Neutrophil (primary cell): ENCODE measurements around the gene CRYGA.
A peak's percentile ranks its signal among the peaks of the same experiment; 100 is the strongest.
"Not testable (repeated sequence)": the region's sequence is repeated elsewhere in the genome, so short reads cannot be mapped to it uniquely, and the experiment has no call there.

Experiments
- H3K27ac ChIP-seq: fragments of 200-600 bp; sonication (generic); 2 replicates; pipeline ENCODE4 v1.5.1; 2016; ENCODE audit warnings: mild to moderate bottlenecking, moderate library complexity
- H3K27me3 ChIP-seq: fragments of 200-600 bp; sonication (generic); 2 replicates; pipeline ENCODE4 v1.6.0; 2016; ENCODE audit warnings: mild to moderate bottlenecking
- H3K36me3 ChIP-seq: fragments of 200-600 bp; sonication (generic); 2 replicates; pipeline ENCODE4 v1.5.1; 2017
- H3K4me1 ChIP-seq, 2 experiments: fragments of 200-600 bp in 1 of 2; sonication (generic) in 1 of 2; 1 replicate in 1 of 2; 2 replicates in 1 of 2; pipeline versions ENCODE4 v1.5.1 to v1.6.1; 2013 to 2016; ENCODE audit warnings: low read depth in 1 of 2, low read length in 1 of 2, mild to moderate bottlenecking in 1 of 2, moderate library complexity in 1 of 2; ENCODE audit not compliant: control insufficient read depth in 1 of 2, insufficient read depth in 1 of 2
- H3K4me3 ChIP-seq, 2 experiments: fragments of 200-600 bp in 1 of 2; sonication (generic) in 1 of 2; 1 replicate in 1 of 2; 2 replicates in 1 of 2; pipeline ENCODE4 v1.5.1; 2013 to 2016; ENCODE audit warnings: low read depth in 1 of 2, low read length in 1 of 2, mild to moderate bottlenecking in 1 of 2, moderate library complexity in 1 of 2
- H3K9me3 ChIP-seq: fragments of 200-600 bp; sonication (generic); 2 replicates; pipeline ENCODE4 v1.5.1; 2016
- TF ChIP-seq, protein P1 (sequence below): fragments of 200-600 bp; sonication (generic); IDR thresholded peaks from 2 replicates; pipeline ENCODE4 v1.5.1; 2016; ENCODE audit warnings: antibody characterized with exemption

The CRYGA gene

DNA sequence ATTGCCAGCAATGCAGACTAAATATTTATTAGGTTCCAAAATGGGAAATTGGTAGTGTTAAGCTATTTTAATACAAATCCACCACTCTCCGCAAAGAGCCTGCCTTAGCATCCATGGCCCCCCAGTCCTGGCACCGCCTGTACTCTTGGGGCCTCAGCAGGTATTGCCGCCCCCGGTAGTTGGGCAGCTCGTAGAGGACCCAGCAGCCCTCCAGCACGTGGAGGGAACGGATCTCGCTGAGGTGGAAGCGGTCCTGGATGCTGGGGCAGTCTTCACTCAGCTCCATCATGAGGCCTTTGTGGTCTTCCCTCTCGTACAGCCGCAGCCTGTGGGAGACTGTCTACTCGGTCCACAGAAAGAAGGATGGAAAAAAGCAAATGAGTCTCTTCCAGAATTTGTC is 35.3 kb downstream of the CRYGA start:
- no peak overlapping the region for H3K27ac ChIP-seq
- H3K36me3 ChIP-seq = no peaks in the 10 kb centered on the region
- peaks cover 7 to 12% of the 10 kb centered on the region in 2 experiments for H3K4me1 ChIP-seq
- no peak overlapping the region for H3K4me3 ChIP-seq
- peaks cover 27% of the 10 kb centered on the region for H3K27me3 ChIP-seq
- no peaks in the 10 kb centered on the region for H3K9me3 ChIP-seq
- TF ChIP-seq, protein P1, sequence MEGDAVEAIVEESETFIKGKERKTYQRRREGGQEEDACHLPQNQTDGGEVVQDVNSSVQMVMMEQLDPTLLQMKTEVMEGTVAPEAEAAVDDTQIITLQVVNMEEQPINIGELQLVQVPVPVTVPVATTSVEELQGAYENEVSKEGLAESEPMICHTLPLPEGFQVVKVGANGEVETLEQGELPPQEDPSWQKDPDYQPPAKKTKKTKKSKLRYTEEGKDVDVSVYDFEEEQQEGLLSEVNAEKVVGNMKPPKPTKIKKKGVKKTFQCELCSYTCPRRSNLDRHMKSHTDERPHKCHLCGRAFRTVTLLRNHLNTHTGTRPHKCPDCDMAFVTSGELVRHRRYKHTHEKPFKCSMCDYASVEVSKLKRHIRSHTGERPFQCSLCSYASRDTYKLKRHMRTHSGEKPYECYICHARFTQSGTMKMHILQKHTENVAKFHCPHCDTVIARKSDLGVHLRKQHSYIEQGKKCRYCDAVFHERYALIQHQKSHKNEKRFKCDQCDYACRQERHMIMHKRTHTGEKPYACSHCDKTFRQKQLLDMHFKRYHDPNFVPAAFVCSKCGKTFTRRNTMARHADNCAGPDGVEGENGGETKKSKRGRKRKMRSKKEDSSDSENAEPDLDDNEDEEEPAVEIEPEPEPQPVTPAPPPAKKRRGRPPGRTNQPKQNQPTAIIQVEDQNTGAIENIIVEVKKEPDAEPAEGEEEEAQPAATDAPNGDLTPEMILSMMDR = no peak

DNA sequence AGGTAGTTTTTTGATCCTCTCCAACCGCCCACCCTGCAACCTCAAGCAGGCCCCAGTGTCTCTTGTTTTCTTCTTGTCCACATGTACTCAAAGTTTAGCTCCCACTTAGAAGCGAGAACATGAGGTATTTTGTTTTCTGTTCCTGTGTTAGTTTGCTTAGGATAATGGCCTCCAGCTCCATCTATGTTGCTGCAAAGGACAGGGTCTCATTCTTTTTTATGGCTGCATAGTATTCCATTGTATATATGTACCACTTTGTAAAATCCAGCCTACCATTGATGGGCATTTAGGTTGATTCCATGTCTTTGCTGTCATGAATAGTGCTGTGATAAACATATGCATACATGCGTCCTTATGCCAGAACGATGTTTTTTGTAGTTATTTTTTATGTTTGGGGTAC is 36.3 kb downstream of the CRYGA start:
- H3K9me3 ChIP-seq = no peaks in the 10 kb centered on the region
- peaks cover 7 to 12% of the 10 kb centered on the region in 2 experiments for H3K4me1 ChIP-seq
- TF ChIP-seq, protein P1 = no peak
- no peaks in the 10 kb centered on the region for H3K36me3 ChIP-seq
- H3K27ac ChIP-seq = no peak overlapping the region
- peaks cover 27% of the 10 kb centered on the region for H3K27me3 ChIP-seq
- H3K4me3 ChIP-seq = no peak overlapping the region

DNA sequence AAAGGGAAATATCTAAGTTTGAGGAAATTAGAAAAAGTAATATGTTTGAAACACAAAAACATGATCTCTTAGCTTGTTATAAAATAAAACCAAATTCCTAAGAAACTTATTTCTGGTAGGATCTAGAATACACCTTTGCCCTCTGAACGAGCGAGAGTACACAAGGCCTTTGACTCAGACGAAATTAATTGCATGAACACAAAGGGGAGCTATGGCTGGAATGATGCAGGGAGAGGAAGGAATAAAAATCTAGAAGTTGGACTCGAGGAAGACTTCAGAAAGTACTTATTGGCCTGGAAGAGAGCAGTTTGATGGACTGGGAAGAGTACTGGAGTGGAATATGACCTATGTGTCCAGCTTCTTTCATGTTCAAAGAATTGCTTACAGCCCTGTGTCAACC is 38.1 kb downstream of the CRYGA start:
- H3K27ac ChIP-seq = no peak overlapping the region
- H3K4me3 ChIP-seq = no peak overlapping the region
- H3K9me3 ChIP-seq = no peaks in the 10 kb centered on the region
- peaks cover 27% of the 10 kb centered on the region for H3K27me3 ChIP-seq
- TF ChIP-seq, protein P1 = no peak
- peaks cover 7 to 12% of the 10 kb centered on the region in 2 experiments for H3K4me1 ChIP-seq
- no peaks in the 10 kb centered on the region for H3K36me3 ChIP-seq

DNA sequence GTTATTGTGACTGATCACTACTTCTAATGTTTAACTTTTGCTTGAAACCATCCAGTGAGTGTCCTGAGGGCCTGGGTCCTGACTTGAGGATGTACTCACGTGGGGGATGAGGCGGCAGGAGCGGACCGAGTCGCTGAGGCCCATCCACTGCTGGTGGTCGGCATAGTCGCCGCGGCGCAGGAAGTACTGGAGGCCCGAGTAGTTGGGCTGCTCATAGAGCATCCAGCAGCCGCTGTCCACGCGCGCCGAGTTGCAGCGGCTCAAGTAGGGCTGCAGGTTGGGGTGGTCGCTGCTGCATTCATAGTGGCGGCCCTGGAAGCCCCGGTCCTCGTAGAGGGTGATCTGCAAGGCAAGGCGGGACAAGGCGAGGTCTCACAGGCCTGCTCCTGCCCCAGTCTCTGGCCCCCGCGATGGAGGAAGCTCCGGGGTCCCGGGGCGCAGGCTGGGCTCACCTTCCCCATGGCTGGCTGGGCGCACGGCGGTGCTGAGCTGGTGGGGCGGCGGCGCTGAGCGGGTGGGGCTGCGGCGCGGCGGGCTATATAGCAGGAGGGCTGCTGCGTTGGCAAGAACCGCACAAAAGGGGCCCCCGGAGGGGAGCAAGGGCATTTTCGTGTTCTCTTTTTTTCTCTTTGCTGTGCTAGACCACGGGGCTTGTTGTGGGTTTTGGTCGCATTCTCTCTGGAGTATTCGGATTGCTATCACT is 39.2 kb downstream of the CRYGA start, which contains the start of gene CRYGD:
CRYGD (minus strand) TSS at position 512 of the 703 bp plus-strand sequence; CDS start at position 461, 51 bp downstream.
- H3K36me3 ChIP-seq = not testable (repeated sequence)
- Histone ChIP-seq H3K4me3 (peak within 1 kb of the TSS in 1 of 2 experiments; percentile 41), H3K27me3 (peaks cover 27% of the 10 kb centered on the region)

DNA sequence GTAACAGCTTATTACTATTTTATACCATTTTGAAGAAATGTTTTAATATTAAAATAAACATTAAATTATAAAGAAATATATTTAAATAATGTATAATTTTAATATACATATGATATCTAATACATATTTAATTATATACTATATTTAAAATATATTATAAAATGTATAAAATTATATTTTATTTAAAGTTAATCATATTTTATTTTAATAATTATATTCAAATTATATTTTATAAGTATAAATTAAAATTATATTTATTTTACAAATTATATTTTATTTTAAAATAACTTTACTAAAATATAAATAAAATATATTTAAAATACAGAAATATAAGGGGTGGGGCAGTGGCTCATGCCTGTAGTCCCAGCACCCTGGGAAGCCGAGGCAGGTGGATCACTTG is 41.1 kb downstream of the CRYGA start:
- no peaks in the 10 kb centered on the region for H3K9me3 ChIP-seq
- no peaks in the 10 kb centered on the region for H3K36me3 ChIP-seq
- H3K27me3 ChIP-seq = peaks cover 27% of the 10 kb centered on the region
- no peak overlapping the region for H3K27ac ChIP-seq
- TF ChIP-seq, protein P1 = no peak
- H3K4me3 ChIP-seq = no peak overlapping the region
- H3K4me1 ChIP-seq = peaks cover 7 to 12% of the 10 kb centered on the region in 2 experiments

More for the DNA sequence above, 39.2 kb downstream of the CRYGA start, which contains the start of gene CRYGD:
- H3K9me3 ChIP-seq, H3K27ac ChIP-seq: not testable (repeated sequence)
- peaks cover 7 to 12% of the 10 kb centered on the region in 2 experiments for H3K4me1 ChIP-seq

DNA sequence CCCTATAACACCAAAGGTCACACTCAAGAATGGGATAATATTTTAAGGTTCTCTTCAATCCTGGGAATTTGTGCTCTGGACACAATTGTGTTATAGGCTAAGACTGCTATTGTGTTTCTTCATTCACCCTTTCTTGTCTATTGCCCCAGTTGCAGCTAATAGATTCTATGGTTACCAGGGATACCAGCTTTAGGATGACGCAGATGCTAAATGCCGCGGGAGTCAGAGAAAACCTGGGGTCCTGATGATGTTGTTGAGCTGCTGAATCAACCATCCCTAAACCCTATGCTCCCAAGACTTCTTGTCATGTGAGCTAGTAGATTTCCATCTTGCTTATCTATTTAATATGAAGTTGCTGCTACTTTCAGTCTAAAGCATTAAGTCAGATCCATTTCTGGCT is 44.5 kb downstream of the CRYGA start:
- Histone ChIP-seq H3K4me3 (no peak overlapping the region), H3K27ac (no peak overlapping the region), H3K36me3 (no peaks in the 10 kb centered on the region), H3K9me3 (no peaks in the 10 kb centered on the region), H3K4me1 (peaks cover 0 to 2% of the 10 kb centered on the region in 2 experiments), H3K27me3 (peaks cover 8% of the 10 kb centered on the region)
- TF ChIP-seq, protein P1 = no peak

DNA sequence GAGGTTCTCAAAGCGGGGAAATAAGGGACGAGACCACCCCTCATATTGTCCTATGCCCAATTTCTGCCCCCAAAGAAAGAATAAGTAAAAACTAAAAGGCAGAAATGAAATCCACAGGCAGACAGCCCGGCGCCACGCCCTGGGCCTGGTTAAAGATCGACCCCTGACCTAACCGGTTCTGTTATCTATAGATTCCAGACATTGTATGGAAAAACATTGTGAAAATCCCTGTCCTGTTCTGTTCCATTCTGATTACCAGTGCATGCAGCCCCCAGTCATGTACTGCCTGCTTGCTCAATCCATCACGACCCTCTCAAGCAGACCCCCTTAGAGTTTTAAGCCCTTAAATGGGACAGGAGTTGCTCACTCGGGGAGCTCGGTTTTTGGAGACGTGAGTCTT is 46.0 kb downstream of the CRYGA start:
- H3K4me3 ChIP-seq, H3K36me3 ChIP-seq, H3K4me1 ChIP-seq, H3K9me3 ChIP-seq, H3K27ac ChIP-seq: not testable (repeated sequence)
- H3K27me3 ChIP-seq = peaks cover 17% of the 10 kb centered on the region
